Measurements from ENCODE around the gene COPZ1. TPM values are rescaled to one million over a fixed set of nuclear protein-coding genes. Genes with fewer than 3 reads are reported as not detected.
"Not testable (repeated sequence)": the region's sequence is repeated elsewhere in the genome, so short reads cannot be mapped to it uniquely, and the experiment has no call there.

Gene COPZ1
- total RNA-seq, 1 donor from 2014 or later = 108 TPM

DNA sequence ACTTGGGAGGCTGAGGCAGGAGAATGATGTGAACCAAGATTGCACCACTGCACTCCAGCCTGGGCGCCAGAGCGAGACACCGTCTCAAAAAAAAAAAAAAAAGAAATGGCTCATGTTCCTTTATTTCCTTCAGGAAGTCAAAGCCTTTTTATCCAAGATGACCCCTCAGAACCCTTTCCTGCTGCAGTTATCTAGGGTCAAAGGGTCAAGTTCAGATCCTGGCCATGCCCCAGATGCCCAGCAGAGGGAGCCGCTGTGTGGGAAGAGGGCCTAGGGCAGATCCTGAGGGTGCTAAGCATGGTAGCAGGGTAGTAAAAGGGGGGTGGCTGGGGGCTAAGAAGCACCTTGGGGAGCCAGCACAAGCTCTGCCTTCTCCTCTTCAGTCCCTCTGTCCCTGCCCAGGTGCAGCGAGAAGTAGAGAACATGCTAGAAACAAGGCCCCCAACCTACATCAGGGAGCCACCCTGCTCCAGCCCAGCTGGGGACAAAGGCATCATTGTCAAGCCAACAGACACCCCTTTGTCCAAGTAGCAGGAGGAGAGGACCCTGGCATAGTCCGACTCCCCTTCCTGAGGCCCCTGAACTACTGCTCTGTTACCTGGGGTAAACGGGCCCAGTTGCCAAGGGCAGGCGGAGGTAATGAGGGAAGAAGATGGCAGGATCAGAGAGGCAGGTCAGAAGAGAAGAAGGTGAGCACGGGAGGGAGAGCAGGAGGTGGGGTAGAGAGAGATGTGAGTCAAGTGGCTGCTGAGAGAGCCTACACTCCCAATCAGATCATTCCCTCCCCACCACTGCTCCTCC, 30.6 kb upstream of the COPZ1 start:
- DNase-seq (ENCODE audit: low read depth, low spot score) = no peak

DNA sequence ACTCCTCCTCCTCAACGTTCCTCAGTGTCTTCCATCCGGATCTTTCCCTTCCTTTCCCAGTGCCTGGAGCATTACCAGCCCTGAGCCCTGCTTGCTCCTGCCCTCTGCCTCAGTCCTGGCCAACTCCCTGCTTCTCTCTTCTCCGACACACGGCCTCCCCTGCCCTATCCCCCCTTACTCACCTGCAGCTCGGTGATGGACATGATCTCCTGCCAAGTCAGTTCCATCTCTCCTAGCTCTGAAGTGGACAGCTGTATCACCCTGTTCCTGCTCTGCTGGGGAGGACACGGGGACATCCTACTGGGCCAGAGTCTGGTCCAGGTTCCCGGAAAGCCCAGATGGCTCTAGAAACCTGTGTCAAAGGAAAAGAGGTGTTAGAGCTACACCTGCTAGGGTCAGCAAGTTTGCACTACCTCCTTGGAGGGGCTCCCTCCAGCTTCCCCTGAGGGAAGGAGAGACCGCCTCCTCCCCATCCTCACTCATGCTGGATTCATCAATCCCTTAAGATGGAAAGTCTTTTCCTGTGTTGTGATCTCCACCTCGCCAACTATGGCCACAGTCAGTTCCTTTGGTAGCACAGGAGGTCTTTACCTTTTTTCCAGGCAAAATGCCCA, 29.9 kb upstream of the COPZ1 start:
- no peak for DNase-seq (ENCODE audit: low read depth, low spot score)

DNA sequence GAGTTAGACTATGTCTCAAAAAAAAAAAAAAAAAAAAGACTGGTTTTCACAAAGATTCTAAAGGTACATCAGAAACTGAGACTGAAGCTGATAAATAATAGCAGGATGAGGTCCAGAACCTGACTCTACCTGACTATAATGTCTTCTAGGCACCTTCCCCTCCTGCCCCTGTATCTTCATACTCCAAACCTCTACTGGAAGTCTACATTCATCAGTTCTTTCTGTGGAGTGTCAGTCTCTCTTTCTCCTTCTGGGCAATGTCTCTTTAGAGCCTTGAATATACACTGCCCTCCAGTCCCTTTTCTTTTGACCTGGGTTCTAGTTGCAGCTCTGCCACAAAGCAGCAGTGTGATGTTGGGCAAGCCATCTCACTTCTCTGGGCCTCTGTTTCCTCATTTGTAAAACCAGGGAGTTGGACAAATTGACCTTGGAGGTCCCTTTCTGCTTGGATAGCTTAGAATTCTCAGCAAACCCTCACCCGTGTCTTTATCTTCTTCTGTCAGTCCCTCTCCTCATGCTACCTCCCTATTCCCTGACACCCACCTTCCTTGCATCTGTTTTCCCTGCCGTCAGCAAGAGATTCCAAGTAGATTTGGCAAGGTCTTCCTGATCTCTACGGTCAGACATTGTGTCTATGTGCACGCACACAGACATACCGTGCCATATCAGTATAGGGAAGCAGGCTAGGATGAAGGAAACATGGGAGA, 28.4 kb upstream of the COPZ1 start:
- no peak for DNase-seq (ENCODE audit: low read depth, low spot score)

DNA sequence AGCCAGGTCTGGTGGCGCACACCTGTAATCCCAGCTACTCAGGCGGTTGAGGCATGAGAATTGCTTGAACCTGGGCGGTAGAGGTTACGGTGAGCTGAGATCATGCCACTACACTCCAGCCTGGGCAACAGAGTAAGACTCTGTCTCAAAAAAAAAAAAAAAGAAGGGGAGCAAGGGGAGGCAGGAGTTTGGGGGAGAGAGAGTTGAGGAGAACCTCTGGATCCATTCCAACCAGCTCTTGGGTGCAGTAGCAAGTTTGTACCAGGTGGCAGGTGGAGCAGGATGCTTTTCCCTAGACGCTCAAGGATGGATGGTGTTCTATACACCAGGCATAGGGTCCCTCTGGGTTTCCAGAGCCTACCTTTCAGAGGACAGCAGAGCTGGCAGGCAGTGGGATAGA, 26.0 kb upstream of the COPZ1 start:
- DNase-seq (ENCODE audit: low read depth, low spot score) = no peak

DNA sequence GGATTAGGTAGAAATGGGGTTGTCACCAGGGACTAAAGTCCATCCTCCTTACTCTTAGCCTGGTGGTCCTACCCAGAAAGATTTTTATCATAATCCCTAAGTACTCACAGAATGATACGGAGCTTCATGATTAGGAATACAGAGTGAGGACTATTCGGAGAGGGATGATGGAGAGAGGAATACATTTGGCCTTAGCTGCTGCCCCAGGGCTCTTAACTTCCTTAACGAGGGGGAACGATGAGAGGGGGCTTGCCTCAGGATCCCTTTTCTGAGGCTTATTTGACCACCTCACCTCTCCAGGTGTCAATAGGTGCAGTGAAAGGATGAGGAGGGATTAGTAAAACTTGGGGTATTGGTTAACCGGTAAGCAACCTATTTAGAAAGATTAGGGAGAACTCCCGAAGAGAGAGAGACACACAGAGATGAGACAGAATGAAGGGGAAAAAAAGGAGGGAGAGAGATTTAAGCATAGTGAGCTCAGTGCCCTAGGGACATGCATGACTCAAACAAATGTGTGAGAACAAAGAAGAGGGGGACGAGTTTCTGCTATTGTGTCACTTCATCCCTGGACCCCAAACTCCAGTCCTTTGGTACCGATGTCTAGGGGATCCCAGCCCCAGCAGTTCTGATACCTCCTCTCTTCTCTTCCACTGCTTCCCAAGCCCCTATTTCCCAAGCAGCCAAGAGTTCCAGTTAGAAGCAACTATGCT, 25.3 kb upstream of the COPZ1 start:
- no peak for DNase-seq (ENCODE audit: low read depth, low spot score)

DNA sequence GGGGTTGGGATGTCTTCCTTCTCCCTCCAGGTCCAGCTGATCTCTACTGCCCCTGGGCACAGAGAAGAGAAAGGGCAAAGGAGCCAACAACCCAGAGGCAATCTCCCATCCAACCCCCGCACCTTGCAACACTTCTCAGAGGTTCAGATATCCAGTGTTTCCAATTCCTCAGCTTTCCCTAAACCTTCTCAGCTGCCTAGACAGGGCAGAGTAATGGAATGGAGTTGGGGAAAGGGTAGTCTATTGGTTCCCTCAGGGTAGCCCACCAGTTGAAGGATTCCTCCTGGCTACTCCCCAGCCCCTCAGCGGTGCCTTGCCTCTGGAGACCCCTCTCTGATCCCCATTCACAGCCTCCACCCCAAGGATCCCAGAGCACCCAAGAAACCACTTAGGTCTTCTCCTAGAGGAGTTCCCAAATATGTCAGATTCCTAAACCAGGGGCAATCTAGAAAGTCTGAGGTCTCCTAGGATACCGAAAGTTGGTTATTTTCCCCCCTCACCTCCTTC, 24.7 kb upstream of the COPZ1 start:
- no peak for DNase-seq (ENCODE audit: low read depth, low spot score)

- no peak for DNase-seq (ENCODE audit: low read depth, low spot score)
Measured at GRCh38 chr12:54300732-54301427, 24.1 kb upstream of the COPZ1 start, which contains the start of gene NFE2. TSS of gene NFE2 (minus strand) at chr12:54301015. CDS start at chr12:54295248, 5,767 bp downstream.

- no peak for DNase-seq (ENCODE audit: low read depth, low spot score)
Measured at GRCh38 chr12:54301428-54302048, 23.4 kb upstream of the COPZ1 start.

DNA sequence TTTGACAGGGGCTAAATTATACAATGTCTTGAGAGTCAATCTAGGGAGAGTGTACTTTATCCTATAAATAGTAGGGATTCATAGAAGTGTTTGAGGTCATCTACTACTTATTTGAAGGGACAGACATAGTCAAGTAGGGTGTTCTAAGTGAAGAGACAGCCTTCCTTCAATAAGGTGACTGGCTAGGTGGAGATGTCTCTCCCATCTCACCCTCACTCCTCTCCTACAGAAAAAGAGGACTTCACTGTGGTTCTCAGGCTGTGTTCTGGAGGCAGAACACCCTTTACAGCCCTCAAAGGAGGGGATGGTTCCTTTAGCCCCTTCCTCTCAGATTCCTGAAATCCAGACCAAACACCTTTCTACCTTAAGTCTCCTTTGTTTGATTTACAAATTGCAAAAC, 21.3 kb upstream of the COPZ1 start:
- DNase-seq (ENCODE audit: low read depth, low spot score) = no peak

- no peak for DNase-seq (ENCODE audit: low read depth, low spot score)
Measured at GRCh38 chr12:54304187-54304810, 20.6 kb upstream of the COPZ1 start.

DNA sequence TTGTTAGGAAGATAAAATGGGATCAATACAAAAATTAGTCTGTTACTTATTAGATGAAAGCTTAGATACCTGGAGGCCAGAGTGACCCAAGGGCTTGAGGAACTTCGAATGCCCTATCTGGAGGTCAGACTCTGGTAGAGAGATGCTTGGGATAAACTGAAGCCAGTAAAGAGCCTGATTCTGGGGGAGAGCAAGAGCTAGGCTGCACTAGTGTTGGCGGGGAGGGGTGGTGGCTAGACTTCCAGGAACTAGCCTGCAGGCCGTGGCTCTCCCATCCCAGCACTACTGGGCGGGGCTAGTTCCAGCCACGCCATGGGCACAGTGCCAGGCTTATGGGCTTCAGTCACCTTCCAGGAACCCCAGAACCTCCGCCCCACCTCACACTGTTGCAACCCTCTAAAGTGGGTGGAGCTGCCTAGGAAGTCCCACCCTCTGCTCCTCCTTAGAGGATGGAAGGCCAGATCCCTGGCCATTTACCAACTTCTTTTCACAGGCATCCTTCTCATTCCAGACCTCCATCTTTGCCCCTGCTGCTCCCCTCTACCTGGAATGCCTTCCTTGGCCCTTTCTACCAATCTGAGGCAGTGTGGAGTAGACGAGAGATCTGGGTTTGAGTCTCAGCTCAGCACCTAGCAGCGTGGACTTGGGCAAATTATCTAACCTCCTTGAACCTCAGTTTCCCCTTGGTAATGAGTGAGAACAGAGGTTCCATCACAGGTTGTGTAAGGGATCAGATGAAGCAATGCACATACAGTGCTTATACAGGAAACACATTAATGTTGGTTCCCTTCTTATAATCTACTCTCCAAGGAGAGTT, 17.8 kb upstream of the COPZ1 start:
- no peak for DNase-seq (ENCODE audit: low read depth, low spot score)

DNA sequence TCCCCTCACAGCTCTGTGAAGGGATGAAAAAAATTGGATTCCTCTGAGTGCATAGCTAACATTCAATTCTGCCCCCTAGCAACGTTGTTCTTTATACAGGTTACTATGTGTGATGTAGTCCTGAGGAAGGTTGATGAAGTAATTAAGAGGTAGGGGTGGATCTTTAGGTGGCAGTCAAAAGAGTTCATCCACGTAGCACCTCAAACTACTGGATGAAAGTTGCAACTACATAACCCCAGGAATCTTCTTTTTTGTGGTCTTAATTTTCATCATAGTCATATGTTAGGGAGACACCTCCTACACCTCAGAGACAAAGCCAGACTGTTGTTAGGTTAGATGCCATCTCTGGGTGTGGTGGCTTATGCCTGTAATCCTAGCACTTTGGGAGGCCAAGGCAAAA, 13.9 kb upstream of the COPZ1 start:
- DNase-seq (ENCODE audit: low read depth, low spot score) = no peak

DNA sequence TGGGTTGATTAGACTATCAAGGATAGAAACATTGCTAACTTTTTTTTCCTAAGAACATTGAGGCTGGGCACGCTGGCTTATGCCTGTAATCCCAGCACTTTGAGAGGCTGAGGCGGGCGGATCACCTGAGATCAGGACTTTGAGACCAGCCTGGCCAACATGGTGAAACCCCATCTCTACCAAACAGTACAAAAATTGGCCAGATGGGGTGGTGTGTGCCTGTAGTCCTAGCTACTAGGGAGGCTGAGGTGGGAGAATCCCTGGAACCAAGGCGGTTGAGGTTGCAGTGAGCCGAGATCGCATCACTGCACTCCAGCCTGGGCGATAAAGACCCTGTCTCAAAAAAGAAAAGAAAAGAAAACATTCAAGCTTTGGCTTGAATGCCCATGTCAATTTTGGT, 12.6 kb upstream of the COPZ1 start:
- DNase-seq (ENCODE audit: low read depth, low spot score) = not testable (repeated sequence)

GRCh38 chr12:54321363-54321762, 3.6 kb upstream of the COPZ1 start:
- DNase-seq (ENCODE audit: low read depth, low spot score) = no peak

DNA sequence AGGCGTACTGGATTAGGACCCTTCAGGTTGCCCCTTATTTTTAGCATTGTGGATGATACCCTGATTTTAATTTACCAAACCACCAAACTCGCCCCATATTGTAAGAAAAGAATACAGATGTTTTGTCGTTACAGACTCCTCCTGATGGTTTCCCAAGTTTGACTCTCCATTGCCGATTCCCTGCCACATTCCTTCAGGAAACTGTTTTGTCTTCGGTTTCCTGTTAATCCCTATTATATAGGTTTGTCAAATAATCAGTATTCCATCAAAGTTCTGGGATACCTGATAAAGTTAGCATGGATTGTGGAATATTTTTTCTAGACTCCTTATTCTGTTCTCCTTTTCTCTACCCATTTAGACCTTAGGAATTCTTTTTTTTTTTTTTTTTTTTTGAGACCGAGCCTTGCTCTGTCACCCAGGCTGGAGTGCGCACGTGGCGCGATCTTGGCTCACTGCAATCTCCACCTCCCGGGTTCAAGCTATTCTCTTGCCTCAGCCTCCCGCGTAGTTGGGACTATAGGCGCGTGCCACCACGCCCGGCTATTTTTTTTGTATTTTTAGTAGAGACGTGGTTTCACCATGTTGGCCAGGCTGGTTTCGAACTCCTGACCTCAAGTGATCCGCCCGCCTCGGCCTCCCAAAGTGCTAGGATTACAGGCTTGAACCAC, 645 bp downstream of the COPZ1 start:
- DNase-seq (ENCODE audit: low read depth, low spot score) = not testable (repeated sequence)

DNA sequence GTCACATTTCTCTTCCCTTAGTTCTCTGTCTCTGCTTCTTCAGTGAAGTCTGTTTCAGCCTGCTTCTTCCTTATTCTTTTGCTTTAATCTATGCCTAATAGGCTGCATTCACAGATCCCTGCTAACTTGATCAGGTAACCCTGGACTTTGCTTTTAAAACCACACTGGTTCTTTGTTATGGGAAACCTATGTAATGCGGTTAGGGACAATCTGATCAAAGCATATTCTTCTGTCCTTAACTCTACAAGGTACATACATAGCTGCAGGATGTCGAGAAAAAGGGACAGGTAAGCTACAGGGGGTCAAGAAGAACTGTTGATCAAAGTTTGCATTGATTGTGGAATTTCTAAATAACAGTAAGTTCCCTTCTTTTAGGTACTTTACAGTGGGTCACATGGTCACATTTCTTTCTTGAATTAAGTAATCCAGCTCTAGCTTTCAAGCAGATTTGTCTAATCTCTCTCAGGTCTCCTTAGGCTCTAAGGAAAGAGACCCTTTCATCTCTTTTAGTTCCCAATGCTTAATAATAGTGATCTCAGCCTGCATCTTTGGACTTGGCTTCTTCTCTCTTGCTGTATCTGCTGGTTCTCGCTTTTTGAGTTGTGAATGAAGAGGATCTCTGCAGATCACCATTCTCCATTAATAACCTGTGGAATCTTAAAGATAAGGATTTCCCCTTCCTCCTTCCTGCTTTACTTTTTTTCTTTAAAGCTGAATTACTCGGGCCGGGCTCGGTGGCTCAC, 3.8 kb downstream of the COPZ1 start:
- no peak for DNase-seq (ENCODE audit: low read depth, low spot score)

- no peak for DNase-seq (ENCODE audit: low read depth, low spot score)
Measured at GRCh38 chr12:54329759-54330158, 4.8 kb downstream of the COPZ1 start.

DNA sequence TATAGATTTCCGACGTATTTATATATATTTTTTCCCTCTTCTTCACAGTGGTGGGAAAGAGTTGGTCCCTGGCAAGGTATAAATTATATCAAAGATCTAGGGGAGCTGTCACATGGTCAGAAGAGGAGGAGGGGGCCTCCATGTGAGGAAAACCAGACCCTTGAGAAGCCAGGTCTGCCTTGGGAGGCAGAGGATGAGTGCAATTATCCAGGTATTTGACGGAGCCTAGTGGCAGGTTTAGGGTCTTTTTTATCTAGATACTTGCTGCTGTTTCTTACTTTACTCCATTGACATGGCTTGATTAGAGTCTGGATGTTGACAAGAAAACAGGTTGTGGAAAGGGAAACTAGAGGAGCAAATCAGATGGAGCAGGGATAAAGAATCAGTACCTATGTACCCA, 5.5 kb downstream of the COPZ1 start:
- DNase-seq (ENCODE audit: low read depth, low spot score) = no peak

Measured in pulmonary artery endothelial cell (primary cell).